Middle frontal gyrus (tissue), 1 donor: ENCODE results near the gene RPA1.

ENCODE experiments used
- DNase-seq: peaks from one replicate; pipeline ENCODE4 v3.0.0-alpha.2; 2015; ENCODE audit warnings: low spot score; ENCODE audit errors: extremely low spot score

RPA1 gene

DNA sequence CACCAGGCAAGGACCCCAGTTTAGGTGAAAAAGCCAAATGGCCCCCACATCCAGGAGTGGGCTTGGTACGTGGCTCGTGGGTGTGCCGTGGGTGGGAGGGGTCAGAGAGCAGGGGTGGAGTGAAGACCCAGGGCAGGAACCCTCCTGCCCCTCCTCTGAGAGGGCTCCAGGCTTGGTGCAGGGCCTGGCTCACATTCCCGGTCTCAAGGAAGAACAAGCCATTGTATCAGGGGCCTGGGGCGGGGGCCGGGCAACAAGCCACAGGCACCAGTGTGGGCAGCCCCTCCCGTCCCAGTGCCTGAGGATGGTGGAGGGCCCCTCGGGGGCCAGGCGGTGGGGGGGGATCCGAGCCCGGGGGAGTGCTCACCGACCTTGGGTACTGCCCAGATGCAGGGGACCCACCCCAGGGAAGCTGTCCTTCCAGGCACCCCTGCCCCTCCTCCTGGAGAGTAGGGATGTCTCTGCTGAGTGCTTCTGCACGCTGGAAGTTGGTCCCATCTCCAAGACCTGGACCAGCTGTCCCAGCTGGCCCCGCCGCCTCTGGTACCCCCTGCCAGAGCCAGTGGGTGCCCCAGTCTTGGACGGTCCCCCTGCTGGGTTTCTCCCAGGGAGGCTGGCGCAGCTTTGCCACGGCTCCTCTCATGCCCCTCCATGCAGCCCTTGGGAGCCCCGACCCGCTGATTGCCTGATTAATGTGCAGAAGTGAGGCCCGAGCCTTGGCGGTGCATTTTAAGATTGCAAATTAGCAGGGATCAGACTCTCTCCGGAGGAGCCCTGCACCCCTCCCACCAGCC lies 111.7 kb downstream of the RPA1 start:
- DNase-seq: no peak

DNA sequence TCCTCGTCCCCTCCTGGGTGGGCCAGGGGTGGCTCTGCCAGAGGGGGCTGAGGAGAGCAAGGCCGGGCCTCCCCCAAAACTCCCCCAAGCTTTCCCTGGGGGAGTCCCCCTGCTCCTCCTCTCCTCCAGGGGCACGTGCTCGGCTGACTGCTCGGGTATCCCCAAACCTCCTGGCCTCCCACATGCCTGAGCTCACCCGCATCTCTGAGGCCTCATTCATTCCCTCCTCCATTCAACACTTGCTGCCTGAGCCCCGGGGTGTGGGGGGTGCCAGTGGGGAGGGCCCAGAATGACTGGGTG lies 112.2 kb downstream of the RPA1 start:
- DNase-seq: no peak

DNA sequence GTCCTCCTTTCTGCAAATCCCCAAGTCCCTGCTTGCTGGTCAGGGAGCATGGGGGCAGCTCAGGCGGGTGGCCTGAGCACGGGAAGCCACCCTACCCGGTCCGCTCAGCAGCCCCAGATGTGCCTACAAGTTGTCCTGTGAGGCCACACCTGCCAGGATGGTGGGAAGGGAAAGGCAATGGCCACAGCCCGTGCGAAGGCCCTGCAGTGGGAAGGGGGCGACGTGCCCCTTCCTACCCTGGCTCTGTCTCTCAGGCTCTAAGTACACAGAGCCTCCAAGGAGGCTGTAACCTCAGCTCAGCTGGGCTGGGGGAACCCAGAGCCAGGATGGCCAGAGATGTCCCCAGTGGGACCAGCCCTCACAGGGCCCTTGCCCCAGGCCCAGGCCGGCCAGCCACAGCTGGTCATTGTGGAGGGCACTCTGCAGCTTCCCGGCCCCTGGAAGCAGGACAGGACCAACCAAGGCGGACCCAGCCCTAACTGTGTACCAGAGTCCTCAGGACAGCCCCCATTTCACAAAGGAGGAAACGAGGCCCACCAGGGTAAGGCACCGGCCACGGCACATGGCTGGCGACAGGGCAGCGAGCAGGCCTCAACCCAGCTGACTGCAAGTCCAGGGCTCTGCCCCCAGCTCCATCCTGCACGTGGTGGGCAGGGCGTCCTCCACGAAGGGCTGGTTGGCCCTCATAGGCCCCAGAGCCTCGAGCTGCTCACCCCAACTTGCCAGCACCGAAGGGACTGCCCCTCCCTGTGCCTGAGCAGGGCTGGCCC lies 113.0 kb downstream of the RPA1 start:
- no peak for DNase-seq

DNA sequence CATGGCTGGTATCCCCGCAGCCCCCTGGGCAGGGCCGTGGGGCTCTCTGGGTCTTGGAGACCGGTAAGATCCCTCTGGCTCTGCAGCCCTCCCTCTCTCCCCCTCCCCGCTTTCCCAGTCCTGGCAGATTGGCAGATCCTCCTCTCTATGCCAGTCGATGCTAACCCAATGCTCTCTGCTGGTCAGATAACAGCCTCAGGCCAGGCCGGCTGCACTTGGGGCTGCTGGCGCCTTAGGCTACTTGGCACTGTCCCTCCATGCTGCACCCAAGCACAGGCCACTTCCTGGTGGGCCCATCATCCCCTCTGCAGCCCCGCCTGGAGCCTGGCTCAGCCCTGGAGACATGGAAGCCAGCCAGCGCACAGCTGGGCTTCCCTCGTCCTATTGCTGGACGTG lies 113.6 kb downstream of the RPA1 start:
- DNase-seq: no peak

DNA sequence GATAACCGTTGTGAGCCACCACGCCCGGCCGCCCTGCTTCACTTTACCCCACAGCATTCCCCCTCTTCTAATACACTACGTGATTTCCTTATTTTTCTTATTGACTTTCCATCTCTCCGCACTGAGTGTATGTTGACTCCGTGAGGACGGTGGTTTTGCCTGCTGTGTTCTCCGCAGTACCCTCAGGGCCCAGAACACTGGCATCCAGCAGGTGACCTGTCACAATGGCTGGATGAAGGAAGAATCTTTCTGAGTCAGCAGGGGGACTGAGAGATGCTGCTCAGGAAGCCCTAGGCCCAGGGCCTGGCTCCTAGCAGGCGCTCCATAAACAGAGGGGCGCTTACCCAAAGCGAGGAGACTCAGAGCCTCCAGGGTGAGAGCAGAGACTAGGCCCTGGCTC lies 115.8 kb downstream of the RPA1 start:
- no peak for DNase-seq

DNA sequence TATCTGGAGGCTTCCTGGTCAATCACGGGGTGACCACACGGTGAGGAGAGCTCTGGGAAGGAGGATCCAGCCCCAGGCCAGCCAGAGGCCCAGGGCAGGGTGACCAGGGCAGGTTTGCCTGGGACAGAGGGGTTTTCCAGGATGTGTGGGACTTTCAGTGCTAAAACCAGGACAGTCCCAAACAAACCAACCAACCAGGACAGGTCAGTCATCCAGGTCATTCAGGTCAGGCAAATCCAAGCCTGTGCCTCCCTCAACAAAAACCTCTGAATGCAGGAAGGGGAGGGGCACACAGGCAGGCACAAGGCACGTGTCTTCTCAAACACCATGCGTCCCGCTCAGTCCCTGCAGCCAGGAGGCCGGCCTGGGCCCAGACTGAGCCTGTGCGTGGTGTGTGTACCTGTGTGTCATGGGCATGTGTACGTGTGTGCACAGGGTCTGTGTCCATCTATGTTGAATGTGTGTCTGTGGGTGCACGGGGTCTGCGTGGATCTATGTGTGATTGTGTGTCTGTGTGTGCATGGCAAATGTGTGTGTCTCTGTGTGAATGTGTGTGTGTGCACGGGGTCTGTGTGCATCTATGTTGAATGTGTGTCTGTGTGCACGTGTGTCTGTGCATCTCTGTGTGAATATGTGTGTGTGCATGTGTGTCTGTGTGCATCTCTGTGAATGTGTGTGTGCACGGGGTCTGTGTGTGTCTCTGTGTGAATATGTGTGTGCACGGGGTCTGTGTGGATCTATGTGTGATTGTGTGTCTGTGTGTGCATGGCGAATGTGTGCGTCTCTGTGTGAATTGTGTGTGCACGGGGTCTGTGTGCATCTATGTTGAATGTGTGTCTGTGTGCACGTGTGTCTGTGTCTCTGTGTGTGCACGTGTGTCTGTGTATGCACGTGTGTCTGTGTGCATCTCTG lies 116.5 kb downstream of the RPA1 start:
- DNase-seq: no peak

DNA sequence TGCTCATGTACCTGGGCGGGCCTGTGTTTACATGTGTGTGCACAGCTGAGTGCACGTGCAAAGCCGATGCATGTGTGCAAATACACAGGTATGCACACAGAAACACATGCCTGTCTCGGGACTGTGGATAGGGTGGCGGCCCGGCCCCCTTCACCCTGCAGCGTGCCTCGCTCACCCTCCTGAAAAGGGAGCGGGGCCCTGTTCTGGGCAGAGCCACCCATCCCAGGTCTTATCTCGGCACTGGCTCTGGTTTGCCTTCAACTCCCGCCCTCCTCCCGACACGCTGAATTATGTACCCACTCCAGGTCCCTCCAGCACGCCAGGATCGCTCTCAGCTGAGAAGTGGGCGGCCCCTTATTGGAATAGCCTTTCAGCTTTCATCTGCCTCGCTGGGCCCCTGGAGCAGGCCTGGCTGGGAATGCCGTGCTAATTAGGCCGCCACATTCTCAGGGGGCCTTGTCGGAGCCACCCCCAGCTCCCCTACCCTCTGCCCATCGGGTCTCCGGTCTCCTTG lies 117.5 kb downstream of the RPA1 start:
- DNase-seq: no peak

DNA sequence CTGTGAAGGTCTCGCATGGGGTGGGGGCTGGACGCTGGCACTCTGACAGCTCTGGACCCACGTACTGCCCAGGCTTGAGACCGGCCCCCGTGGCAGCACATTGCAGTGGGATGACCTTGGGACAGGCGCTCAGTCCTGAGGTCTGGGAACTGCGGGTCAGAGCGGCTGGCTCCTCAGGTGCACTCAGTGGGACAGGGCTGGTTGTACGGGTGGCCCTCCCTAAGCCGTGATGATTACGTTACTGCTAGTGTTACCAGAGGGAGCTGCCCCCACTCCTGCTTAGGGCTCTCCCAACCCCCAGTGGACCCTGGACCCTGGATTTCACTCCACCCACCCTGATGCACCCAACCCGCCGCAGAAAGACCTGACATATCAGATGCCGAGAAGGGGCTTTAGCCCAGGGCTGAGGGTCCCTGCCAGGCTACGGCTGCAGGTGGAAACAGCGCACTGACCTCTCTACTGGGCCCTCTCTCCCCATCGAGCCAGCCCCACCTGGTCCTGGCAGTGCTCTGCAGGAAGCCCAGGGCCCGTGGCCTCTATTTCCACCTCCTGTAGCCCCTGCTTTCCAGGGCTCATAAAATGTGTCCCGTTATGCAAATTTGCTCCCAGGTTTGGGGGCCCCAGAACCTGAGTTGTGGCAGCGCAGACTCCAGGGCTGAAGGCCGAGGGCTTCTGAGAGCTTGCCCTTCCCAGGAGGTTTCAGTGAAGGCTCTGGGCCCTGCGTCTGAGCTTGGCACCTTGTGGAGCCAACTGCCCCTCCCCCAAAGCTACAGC lies 118.1 kb downstream of the RPA1 start:
- no peak for DNase-seq

DNA sequence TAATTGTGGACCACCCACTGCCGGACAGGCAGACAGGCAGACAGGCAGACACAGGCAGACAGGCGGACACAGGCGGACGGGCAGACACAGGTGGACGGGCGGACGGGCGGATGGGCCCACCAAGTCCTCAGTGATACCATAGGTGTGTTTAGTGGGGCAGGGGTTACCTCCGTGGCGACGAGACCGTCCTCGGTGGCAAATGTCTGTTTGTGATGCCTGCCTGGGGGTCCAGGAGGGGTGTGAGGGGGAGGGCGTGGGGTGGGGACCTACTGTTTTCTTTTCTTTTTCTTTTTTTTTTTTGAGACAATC lies 118.7 kb downstream of the RPA1 start:
- no peak for DNase-seq
